ENCODE results near the gene MBD3L4. TPM values are rescaled to one million over a fixed set of nuclear protein-coding genes. Genes with fewer than 3 reads are reported as not detected.

MBD3L4 gene
- polyA plus RNA-seq, 1 donor (not counting 4 experiments of a cell fraction or from before 2014, with no cell fraction given): not detected

DNA sequence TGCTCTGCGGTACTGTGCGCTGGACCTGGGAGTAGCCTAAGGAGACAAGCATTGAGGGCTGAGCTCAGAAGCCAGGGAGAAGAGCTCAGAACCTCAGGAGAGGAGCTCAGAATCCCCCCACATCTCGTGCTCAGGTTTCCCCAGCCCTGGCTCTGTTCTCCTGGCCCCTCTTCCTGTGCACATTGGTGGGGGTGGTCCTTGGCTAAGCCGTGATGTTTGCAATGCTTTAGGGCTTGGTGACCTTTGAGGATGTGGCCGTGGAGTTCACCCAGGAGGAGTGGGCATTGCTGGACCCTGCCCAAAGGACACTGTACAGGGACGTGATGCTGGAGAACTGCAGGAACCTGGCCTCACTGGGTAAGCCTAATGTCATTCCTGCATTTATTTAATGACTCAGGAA lies 36.2 kb upstream of the MBD3L4 start:
- H3K9ac ChIP-seq (ENCODE audit: control insufficient read depth, extremely low read depth, insufficient read depth, low read length): no peak overlapping the region
- dilution Hi-C loops (cut with MboI; ENCODE audit: extremely low pct_ligation_motif_present, low sequenced_read_pairs): no loop called here
- peaks cover 24% of the 10 kb centered on the region for H3K9me3 ChIP-seq (ENCODE audit: control insufficient read depth, low read depth, low read length)
- H2AFZ ChIP-seq (ENCODE audit: control insufficient read depth, low read length): no peak overlapping the region
- no peak overlapping the region for H3K27ac ChIP-seq (ENCODE audit: control insufficient read depth, insufficient read depth, low read length)
- TF ChIP-seq, protein P1, sequence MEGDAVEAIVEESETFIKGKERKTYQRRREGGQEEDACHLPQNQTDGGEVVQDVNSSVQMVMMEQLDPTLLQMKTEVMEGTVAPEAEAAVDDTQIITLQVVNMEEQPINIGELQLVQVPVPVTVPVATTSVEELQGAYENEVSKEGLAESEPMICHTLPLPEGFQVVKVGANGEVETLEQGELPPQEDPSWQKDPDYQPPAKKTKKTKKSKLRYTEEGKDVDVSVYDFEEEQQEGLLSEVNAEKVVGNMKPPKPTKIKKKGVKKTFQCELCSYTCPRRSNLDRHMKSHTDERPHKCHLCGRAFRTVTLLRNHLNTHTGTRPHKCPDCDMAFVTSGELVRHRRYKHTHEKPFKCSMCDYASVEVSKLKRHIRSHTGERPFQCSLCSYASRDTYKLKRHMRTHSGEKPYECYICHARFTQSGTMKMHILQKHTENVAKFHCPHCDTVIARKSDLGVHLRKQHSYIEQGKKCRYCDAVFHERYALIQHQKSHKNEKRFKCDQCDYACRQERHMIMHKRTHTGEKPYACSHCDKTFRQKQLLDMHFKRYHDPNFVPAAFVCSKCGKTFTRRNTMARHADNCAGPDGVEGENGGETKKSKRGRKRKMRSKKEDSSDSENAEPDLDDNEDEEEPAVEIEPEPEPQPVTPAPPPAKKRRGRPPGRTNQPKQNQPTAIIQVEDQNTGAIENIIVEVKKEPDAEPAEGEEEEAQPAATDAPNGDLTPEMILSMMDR (optimal IDR thresholded peaks at IDR 0.05 in 1 of 3, IDR thresholded peaks at IDR 0.05 in 1 of 3, conservative IDR thresholded peaks at IDR 0.05 in 1 of 3; ENCODE audit: extremely low read depth in 1 of 3, insufficient read depth in 2 of 3, low read length in 3 of 3): no peak
- no peak for TF ChIP-seq EZH2 (IDR thresholded peaks at IDR 0.05; ENCODE audit: low read length)
- H3K27me3 ChIP-seq (ENCODE audit: control insufficient read depth, extremely low read depth, insufficient read depth, low read length): no peaks in the 10 kb centered on the region
- FAIRE-seq (no peak), DNase-seq (ENCODE audit: low read depth, low spot score) (no peak)
- no peaks in the 10 kb centered on the region for H3K79me2 ChIP-seq (ENCODE audit: control insufficient read depth, insufficient read depth, low read length)
- no peaks in the 10 kb centered on the region for H3K9me1 ChIP-seq (ENCODE audit: control insufficient read depth, extremely low read depth, insufficient read depth, low read length)
- H3K4me1 ChIP-seq (ENCODE audit: control insufficient read depth, extremely low read depth, insufficient read depth, low read length): no peaks in the 10 kb centered on the region
- H3K4me2 ChIP-seq (ENCODE audit: control insufficient read depth, extremely low read depth, insufficient read depth, low read depth, low read length): no peak overlapping the region
- H4K20me1 ChIP-seq (ENCODE audit: control insufficient read depth, extremely low read depth, insufficient read depth, low read length): no peaks in the 10 kb centered on the region
- peaks cover 40 to 45% of the 10 kb centered on the region in 2 experiments for H3K36me3 ChIP-seq (ENCODE audit: control insufficient read depth in 2 of 2, extremely low read depth in 1 of 2, insufficient read depth in 2 of 2, low read length in 2 of 2)
- H3K4me3 ChIP-seq (ENCODE audit: control insufficient read depth in 2 of 3, extremely low read depth in 1 of 3, insufficient read depth in 2 of 3, low read depth in 1 of 3, low read length in 3 of 3): no peak overlapping the region

DNA sequence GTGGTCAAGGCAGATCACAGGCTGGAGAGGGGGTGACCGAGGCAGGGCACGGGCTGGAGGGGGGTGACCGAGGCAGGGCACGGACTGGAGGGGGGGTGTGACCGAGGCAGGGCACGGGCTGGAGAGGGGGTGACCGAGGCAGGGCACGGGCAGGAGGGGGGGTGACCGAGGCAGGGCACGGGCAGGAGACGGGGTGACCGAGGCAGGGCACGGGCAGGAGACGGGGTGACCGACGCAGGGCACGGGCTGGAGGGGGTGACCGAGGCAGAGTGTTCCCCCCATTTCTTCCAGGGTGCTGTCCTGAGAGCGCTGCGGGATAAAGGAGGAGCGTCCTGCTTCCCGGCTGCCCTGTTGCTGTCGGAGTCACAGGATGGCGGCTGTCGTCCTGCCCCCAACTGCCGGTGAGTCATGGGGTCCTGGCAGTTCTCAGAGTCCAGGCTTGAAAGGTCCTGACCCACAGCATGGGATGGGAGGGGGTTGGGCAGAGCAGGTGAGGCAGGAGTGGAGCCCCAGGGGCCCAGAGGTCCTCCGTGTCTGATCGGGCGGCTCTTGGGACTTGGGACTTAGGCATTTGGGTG lies 34.8 kb upstream of the MBD3L4 start:
- Histone ChIP-seq H3K4me3 (ENCODE audit: control insufficient read depth in 2 of 3, extremely low read depth in 1 of 3, insufficient read depth in 2 of 3, low read depth in 1 of 3, low read length in 3 of 3) (no peak overlapping the region), H3K9ac (ENCODE audit: control insufficient read depth, extremely low read depth, insufficient read depth, low read length) (no peak overlapping the region), H3K4me1 (ENCODE audit: control insufficient read depth, extremely low read depth, insufficient read depth, low read length) (peaks cover 6% of the 10 kb centered on the region), H3K4me2 (ENCODE audit: control insufficient read depth, extremely low read depth, insufficient read depth, low read depth, low read length) (no peak overlapping the region), H3K79me2 (ENCODE audit: control insufficient read depth, insufficient read depth, low read length) (peaks cover 10% of the 10 kb centered on the region), H3K27ac (ENCODE audit: control insufficient read depth, insufficient read depth, low read length) (no peak overlapping the region), H4K20me1 (ENCODE audit: control insufficient read depth, extremely low read depth, insufficient read depth, low read length) (no peaks in the 10 kb centered on the region), H3K36me3 (ENCODE audit: control insufficient read depth in 2 of 2, extremely low read depth in 1 of 2, insufficient read depth in 2 of 2, low read length in 2 of 2) (peaks cover 31 to 38% of the 10 kb centered on the region in 2 experiments), H3K27me3 (ENCODE audit: control insufficient read depth, extremely low read depth, insufficient read depth, low read length) (no peaks in the 10 kb centered on the region), H2AFZ (ENCODE audit: control insufficient read depth, low read length) (no peak overlapping the region), H3K9me3 (ENCODE audit: control insufficient read depth, low read depth, low read length) (peaks cover 16% of the 10 kb centered on the region), H3K9me1 (ENCODE audit: control insufficient read depth, extremely low read depth, insufficient read depth, low read length) (no peaks in the 10 kb centered on the region)
- FAIRE-seq (no peak), DNase-seq (ENCODE audit: low read depth, low spot score) (no peak)
- no peak for TF ChIP-seq EZH2 (IDR thresholded peaks at IDR 0.05; ENCODE audit: low read length)
- TF ChIP-seq, protein P1 (optimal IDR thresholded peaks at IDR 0.05 in 1 of 3, IDR thresholded peaks at IDR 0.05 in 1 of 3, conservative IDR thresholded peaks at IDR 0.05 in 1 of 3; ENCODE audit: extremely low read depth in 1 of 3, insufficient read depth in 2 of 3, low read length in 3 of 3): no peak
- dilution Hi-C loops (cut with MboI; ENCODE audit: extremely low pct_ligation_motif_present, low sequenced_read_pairs): no loop called here

Data from keratinocyte (primary cell).